HUDEP-2 (cell line): ENCODE results near the gene PRXL2B.
"Not testable (repeated sequence)": the region's sequence is repeated elsewhere in the genome, so short reads cannot be mapped to it uniquely, and the experiment has no call there.

ENCODE experiments used
- DNase-seq, 76 experiments: peaks; one replicate each; lab custom pipeline; 2025; ENCODE audit not compliant: unreplicated experiment in 76 of 76; lab: John Stamatoyannopoulos, UW

Gene PRXL2B

DNA sequence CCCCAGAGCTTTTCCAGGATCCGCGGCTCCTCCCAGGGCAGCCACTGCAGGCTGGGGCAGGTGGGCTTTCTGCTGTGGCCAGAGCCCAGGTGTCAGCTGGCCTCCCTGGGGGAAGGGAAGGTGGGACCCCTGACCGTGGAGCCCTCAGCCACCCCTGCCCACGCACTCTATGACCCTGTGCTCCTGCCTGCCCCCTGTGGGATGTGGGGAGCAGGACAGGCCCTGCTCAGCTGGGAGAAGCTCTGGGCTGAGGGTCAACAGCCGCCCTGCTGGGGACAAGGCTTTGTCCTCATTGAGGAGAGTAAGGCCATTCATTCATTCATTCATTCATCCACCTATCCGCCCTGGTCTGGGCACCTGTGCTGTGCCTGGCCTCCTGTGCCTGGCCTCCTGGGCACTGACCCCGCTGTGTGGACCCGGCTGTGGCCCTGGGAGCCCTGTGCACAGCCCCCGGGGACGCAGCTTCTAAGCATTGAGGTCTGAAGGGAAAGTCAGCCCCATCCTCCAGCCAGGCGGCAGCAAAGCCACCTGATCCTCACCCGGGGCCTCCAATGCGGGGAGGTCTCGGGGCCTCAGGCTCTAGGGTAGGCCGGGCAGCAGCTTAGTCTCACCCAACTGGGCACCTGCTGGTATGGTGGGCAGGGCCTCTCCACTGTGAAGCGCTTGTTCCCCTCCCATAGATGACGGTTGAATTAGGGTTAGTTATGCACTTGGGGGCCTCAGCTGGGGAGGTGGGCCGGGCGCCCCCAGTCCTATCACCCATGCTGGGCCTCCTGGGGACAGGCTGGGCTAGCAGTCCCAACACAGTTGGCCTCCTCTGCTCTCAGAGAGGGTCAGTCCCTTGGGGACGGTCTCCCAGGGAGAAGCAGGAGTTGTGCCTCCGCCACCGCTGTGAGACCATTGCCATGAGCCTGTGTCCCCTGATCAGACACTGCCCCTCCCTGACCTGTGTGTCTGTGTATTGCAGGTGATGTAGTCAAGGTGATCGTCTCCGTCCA, 24.4 kb upstream of the PRXL2B start:
- DNase-seq = peak in 4 of 76 experiments; percentile 18 to 27 (median 24)

DNA sequence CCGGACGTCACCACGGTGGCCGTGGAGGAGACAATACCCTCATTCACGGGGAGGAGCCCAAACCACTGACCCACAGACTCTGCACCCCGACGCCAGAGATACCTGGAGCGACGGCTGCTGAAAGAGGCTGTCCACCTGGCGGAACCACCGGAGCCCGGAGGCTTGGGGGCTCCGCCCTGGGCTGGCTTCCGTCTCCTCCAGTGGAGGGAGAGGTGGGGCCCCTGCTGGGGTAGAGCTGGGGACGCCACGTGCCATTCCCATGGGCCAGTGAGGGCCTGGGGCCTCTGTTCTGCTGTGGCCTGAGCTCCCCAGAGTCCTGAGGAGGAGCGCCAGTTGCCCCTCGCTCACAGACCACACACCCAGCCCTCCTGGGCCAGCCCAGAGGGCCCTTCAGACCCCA, 23.4 kb upstream of the PRXL2B start:
- no peak for DNase-seq

DNA sequence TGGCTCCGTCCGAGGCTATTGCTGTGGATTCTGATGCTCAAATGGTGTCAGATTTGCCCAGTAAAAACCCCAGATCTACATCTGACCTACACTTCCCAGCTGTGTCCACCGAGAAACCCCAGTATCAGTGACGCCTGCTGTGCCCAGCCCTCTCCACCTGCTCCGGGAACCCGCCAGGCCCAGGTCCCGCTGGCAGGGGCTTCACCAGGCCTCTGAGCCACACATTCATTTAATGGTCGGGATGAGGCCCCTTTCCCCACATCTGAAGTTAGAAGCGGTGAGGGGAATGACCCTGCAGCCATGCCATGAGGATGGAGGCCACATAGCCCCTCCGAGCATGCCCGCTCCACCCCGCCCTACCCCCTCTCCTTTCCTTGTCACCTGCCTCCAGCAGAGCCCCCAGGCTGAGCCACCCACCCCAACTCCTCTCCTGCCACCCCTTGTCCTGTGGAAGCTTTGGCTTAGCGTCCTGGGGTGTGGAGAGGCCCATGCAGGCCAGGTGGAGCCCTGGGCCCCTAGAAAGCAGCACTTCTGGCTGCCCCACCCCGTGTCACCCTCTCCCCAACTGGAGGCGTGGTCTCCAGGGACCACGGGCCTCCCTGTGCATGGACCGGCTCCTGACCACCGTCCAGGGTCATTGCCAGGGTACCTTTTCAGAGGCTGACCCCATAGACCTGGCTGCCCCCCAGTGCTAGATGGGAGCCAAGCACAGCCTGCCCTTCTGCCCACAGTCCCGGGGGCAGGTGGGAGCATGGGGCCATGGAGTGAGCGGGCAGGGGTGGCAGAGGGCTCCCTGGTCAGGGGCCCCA, 22.4 kb upstream of the PRXL2B start:
- DNase-seq = no peak

DNA sequence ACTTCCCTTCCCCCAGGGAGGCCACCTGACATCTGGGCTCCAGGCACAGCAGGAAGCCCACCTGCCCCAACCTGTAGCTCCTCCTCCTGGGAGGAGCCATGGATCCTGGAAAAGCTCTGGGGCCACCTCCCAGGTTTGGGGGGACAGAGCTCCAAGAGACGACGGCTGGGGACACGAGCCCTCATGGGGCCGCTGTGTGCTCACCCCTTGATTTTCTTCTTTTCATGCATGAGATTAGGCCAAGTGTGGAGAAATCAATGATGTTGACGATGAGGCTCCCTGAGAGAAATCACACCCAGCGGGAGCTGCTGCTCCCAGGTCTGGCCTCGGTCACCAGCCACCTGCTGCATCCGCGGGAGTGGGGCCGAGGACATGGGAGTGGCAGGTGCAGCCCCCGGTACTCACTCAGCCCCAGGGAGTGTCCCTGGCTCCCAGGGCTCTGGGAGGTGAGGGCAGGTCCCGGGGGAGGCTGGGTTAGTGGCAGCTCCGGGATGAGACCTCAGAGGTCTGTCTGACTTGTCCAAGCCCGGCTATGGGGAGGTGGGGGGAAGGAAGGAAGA, 21.7 kb upstream of the PRXL2B start:
- no peak for DNase-seq

DNA sequence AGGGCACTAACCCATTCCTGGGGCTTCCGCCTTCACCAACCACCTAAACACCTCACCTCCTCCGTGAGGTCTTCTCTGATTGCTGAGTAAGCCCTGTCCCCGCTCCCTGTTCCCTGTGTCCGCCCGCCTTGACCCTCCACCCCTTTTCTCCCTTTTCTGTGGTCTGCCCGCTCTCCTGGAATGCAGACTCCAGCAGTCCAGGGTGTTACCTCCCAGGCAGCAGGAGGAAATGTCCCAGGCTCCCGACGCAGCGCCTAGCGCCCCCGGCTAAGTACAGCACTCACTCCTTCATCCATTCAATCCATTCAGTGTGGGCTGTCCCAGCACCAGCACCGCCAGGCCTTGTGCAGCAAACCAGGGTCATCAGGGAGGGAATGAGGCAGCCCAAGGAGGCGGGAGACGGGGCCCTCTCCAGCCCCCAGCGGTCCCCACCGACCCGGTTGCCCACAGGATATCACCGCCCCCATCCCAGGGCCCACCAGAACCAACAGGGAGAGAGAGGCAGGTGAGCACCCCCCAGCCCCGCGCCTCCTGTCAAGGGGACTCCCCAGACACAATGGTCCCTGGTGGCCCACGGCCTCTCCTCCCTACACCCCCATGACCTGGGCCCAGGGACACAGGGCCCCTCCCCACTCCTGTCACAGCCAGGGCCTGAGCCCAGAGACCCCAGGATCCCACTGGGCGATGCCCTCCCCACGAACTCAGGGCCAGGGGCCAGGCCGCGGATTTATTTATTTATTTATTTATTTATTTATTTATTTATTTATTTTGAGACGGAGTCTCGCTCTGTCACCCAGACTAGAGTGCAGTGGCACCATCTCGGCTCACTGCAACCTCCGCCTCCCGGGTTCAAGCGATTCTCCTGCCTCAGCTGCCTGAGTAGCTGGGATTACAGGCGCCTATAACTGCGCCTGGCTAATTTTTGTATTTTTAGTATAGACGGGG, 20.2 kb upstream of the PRXL2B start:
- no peak for DNase-seq

DNA sequence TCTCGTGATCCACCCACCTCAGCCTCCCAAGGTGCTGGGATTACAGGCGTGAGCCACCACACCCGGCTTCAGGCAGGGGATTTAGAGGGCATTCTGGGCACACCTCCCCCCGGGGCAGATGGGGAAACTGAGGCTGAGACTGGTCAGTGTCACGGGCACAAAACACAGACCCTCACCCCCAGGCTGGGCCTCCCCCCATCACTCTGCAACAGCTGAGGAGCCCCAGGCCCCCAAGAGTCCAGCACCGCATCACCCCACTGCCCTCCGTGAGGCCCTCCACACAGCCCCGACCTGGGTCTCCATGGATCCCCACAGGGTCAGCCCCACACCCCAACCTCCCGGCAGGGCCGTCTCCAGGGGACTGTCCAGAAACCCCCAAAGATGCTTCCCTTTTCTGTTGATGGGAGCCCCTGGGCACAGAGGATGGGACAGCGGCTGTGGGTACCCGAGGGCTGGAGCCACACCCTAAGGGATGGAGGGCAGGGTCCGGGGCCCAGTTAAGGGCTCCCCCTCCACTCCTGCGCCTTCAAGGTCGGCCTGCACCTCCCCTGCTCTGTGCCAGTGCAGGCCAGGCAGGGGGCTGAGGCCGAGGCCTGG, 19.4 kb upstream of the PRXL2B start:
- DNase-seq = no peak

DNA sequence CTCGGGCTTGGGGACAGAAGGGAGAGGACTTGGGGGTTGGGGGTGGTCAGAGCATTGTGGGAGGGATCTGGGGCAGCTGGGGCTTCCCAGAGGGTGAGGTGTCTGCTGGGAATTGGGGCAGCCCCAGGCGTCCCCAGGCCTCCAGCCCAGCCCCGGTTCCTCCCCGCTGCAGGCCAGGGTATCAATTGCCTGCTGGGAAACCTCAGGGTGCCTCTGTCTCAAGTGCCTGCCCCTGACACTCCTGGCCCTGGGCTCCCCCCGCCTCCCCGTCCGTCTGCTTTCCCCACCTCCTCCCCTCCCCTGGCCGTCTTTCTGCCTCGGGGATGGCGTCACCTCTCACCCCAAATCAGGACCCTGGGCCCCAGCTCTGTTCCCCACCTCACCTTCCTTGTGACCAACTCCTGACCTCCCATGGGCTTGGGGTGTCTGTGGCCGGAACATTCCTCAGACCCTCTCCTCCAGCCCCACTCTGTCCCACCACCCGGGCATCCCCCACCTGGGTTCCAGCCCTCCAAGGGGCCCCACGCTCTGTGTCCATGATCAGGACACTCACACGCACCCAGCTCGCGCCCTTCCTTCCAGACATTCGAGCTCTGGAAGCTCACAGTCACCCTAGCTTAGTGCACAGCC, 18.3 kb upstream of the PRXL2B start:
- DNase-seq = not testable (repeated sequence)

DNA sequence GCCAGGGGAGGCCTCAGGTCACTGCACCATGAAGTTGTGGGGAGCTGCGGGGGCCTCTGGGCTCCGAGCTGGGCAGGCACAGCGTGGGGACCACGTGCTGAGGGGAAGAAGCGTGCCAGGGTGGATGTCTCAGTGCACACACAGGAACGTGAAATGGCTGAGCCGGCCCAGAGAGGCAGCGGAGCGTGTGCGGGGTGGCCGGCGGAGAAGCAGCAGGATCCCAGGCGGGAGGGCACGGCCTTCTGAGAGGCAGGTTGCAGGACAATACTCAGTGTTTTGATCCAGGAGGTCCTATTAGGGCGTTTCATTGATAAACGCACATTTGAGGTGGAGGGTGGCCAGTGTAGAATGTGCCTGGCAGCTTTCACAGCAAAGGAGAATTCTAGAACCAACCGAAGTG, 17.5 kb upstream of the PRXL2B start:
- no peak for DNase-seq

DNA sequence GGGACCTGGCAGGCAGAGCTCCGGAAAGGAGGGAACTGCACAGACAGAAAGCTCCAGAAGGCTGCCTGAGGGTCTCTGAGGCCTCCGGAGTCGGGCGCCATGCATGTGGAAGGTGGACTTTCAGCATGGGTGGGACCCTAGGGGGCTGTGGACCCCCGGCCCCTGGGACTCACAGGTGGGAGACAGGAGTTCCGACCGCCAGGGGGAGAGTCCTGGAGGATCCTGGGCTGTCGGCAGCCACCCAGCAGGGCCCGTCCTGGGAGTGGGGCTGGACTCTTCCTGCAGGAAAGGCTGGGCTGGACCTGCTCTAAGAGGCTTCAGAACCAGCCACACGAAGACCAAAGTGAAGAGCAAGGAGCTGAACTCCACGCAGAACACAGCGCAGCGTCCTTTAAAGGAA, 16.9 kb upstream of the PRXL2B start:
- not testable (repeated sequence) for DNase-seq

DNA sequence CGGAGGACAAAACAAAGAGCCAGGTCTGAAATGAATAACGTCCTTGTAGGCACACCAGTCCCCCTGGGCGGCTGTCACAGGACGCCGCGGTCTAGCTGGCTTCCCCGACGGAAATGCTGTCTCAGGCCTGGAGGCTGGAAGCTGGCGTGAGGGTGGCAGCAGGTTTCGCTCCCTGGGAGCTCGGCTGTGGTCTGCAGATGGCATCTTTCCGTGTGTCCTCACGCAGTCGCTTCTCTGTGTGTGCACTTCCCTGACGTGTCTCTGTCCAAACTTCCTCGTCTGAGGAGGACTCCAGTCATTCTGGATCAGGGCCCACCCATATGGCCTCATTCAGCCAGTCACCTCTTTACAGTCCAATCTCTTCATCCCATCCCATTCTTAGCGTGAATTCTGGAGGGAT, 16.2 kb upstream of the PRXL2B start:
- DNase-seq = no peak

DNA sequence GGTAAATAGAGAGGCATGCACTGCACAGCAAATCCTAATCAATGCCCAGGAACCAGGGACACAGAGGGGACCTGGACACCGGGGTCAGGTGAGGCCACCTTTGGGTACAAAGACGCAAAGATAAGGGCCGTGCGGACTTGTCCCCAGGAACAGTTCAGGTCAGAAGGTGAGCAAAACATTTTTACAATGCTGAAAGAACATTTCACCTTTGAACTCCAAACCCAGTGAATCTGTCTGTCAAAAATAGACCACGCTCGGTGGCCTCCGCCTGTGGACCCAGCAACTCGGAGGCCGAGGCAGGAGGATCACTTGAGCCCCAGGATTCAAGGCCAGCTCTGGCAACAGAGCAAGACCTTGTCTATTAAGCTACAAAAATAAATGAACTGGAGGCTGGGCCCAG, 15.2 kb upstream of the PRXL2B start:
- DNase-seq = no peak

DNA sequence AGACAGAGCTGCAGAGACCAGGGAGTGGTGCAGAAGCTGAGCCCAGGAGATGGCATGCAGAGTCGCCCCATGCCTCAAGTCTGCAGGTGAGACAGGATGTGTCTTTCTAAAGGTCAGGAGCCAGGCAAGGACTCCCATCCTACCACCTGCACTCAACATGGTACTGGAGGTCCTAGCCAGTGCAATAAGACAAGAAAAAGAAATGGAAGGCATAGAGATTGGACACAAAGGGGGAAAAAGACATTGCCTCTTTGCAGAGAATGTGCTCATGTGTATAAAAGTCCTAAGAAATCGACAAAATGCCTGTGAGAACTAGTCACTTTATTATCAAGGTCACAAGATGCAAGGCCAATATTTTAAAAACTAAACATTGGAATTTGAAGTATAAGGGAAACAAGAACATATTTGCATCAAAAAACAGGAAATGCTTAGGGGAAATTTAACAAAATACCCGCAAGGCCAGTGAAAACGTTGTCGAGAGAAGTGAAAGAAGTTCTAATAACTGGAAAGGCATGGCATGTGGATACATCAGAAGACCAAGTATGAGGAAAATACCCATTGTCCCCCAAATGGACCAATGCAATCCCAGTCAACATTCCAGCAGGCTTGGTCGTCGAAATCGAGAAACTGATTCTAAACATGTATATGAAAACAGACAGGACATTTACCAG, 13.2 kb upstream of the PRXL2B start:
- no peak for DNase-seq

DNA sequence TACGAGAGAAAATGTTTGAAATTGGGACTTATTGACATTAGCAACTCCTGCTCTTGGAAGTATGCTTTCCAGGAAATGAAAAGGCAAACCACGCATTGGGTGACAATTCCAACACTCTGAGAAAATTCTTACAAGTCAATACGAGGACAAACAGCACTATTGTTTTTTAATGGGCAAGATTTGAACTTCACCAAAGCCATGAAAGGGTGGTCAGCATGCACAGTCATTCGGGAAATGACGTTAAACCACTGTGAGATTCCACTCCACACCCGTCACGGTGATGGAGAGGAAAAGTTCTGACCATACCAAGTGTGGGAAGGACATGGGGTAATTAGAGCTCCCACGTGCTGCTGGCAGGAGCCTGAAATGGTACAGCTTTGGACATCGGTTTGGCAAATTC, 12.2 kb upstream of the PRXL2B start:
- DNase-seq = no peak

DNA sequence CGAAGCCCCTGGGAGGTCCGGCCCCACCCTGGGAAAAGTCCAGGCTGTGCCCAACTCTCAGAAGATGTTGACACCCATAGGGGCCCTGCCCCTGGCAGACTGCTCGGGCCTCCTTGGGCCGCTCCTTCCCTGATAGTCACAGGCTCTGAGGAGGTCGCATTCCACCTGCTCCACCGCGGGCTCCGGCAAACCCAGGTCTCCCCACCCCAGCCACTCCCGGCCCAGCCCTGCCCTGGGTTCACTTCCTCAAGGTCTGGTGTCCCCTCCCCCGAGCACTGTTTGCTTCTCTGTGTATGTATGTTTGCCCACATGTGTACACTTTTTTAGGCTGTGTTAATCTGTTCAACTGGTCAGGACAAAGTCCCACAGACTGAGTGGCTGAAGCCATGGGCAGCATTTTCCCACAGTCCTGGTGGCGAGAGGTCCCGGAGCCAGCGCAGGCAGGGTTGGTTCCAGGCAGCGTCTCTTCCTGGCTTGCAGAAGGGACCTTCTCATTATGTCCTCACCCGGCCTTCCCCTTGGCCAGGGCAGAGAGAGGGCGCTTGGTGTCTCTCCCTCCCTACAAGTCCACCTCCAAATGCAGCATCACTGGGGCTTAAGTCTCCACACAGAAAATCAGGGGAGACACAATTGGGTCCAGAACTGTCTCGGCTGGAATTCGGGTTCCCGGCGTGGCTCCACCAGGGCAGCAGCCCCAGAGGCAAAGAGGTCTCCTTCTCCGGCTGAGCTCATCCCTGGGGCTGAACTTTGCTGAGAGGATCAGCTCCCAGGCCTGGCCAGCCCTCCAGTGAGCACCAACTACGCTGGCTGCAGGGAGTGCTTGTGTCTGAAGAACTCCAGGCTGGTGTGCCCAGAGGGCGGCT, 10.5 kb upstream of the PRXL2B start:
- DNase-seq = no peak

DNA sequence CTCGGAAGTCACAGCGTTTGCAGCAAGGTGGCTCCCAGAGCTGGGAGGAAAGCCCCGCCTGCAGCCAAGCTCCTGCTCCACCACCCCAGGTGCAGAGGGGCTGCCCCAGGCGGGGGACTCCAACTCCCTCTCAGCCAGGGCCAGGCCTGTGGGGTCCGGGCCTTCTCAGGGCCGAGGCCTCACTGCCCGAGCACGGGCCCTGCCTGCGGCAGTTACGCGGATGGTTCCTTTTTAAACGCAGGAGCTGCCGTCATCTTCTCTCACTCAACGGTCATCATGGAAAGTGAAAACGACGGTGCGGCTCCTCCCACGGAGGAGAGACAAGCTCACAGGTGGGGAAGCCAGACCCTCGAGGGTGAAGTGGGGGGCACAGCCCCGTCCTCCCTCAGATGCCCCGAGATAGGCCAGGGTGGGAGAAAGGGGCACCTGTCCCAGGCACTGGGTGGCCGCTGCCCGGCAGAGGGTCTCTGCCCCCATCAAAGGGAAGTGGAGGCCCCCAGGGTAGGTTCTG, 9.0 kb upstream of the PRXL2B start:
- DNase-seq = not testable (repeated sequence)

DNA sequence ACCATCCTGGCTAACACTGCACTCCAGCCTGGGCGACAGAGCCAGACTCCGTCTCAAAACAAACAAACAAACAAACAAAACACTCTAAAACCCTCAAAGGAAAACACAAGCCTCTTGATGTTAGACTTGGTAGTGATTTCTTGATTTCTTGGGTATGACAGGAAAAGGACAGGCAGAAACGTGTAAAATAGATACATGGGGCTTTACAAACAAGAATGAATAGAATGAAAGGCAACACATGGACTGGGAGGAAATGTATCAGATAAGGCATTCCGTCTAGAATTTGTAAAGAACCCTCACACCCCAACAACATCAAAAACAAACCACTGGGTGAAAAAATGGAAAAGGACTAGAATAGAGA, 7.8 kb upstream of the PRXL2B start:
- no peak for DNase-seq

DNA sequence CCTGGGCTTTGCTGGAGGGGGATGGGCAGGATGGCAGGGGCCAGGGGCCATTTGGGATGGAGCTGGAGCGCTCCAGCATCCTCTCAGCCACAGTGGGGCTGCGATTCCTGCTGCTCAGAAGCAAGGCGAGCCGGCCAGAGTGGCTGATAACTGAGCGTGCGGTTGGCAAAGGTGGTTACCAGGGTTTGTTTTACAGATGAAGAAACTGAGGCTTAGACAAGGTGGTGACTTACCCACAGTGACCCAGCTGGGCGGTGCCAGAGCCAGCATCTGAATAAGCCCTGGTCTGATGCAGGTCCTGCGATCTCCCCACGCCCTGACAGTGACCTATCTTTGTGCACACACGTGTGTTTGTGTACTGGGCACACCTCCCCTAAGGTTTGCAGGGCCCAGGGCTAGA, 5.9 kb upstream of the PRXL2B start:
- DNase-seq = no peak

DNA sequence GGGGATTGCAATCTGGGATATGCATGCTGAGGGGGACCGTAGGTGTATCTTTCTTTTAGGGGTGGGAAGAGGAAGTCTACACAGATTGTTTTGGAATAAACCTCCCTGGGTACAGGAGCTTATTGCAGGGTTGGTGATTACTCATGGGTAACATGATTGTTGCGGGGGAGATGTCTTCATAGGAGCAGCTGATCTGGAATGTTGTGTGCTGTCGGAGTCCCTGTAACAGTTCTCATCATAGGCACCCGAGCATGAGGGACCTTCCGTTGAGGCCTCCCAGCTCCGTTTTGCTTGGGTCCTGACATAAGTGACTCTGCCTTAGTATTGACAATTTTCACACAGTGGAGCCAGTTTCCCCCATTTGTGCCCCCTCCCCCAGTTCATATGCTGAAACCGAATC, 4.2 kb upstream of the PRXL2B start:
- DNase-seq = no peak
